Parathyroid adenoma (tissue), 2 donors: ENCODE results near the gene MAL.

ENCODE experiments used
- H2AFZ ChIP-seq: fragments of 300-600 bp; sonication (generic); one replicate; pipeline ENCODE4 v1.7.0; 2017; ENCODE audit warnings: antibody characterized with exemption, mild to moderate bottlenecking
- H3K27ac ChIP-seq: fragments of 300-600 bp; sonication (generic); one replicate; pipeline ENCODE4 v1.7.0; 2017
- H3K27me3 ChIP-seq: fragments of 300-600 bp; sonication (generic); one replicate; pipeline ENCODE4 v1.7.0; 2017; ENCODE audit warnings: low read length; ENCODE audit not compliant: control insufficient read depth, insufficient read depth
- H3K36me3 ChIP-seq: fragments of 300-600 bp; sonication (generic); one replicate; pipeline ENCODE4 v1.7.0; 2017; ENCODE audit warnings: low read length; ENCODE audit not compliant: control insufficient read depth, insufficient read depth
- H3K4me1 ChIP-seq: fragments of 300-600 bp; sonication (generic); one replicate; pipeline ENCODE4 v1.7.0; 2017; ENCODE audit warnings: control low read depth
- H3K4me2 ChIP-seq: fragments of 300-600 bp; sonication (generic); one replicate; pipeline ENCODE4 v1.7.0; 2017; ENCODE audit warnings: low read length
- H3K4me3 ChIP-seq: fragments of 300-600 bp; sonication (generic); one replicate; pipeline ENCODE4 v1.7.0; 2017; ENCODE audit warnings: low read depth, low read length
- H3K79me2 ChIP-seq: fragments of 300-600 bp; sonication (generic); one replicate; pipeline ENCODE4 v1.7.0; 2017; ENCODE audit warnings: control low read depth
- H3K9ac ChIP-seq: fragments of 300-600 bp; sonication (generic); one replicate; pipeline ENCODE4 v1.7.0; 2017; ENCODE audit warnings: mild to moderate bottlenecking
- H3K9me3 ChIP-seq: fragments of 300-600 bp; sonication (generic); one replicate; pipeline ENCODE4 v1.7.0; 2017; ENCODE audit warnings: low read length; ENCODE audit not compliant: control insufficient read depth
- CTCF ChIP-seq: fragments of 300-600 bp; sonication (generic); IDR thresholded peaks from one replicate; pipeline ENCODE4 v1.7.0; 2017; ENCODE audit warnings: antibody characterized with exemption, mild to moderate bottlenecking
- donor health status: primary hyperparathyroidism.

The MAL gene

GRCh38 chr2:95061601-95062183 lies 36.2 kb downstream of the MAL start:
- Histone ChIP-seq H3K9me3 (no peaks in the 10 kb centered on the region), H3K36me3 (no peaks in the 10 kb centered on the region), H3K79me2 (no peaks in the 10 kb centered on the region), H3K9ac (no peak overlapping the region), H3K27me3 (no peaks in the 10 kb centered on the region), H3K4me3 (no peak overlapping the region), H3K27ac (no peak overlapping the region), H3K4me1 (no peaks in the 10 kb centered on the region), H2AFZ (no peak overlapping the region), H3K4me2 (no peak overlapping the region)
- no peak for TF ChIP-seq CTCF

- no peaks in the 10 kb centered on the region for H3K4me1 ChIP-seq
- no peaks in the 10 kb centered on the region for H3K79me2 ChIP-seq
Measured at GRCh38 chr2:95062242-95063085, 37.0 kb downstream of the MAL start.

GRCh38 chr2:95063086-95063958 lies 37.8 kb downstream of the MAL start:
- H3K4me1 ChIP-seq = no peaks in the 10 kb centered on the region
- no peak overlapping the region for H2AFZ ChIP-seq
- no peak overlapping the region for H3K9ac ChIP-seq
- no peak overlapping the region for H3K4me3 ChIP-seq
- no peaks in the 10 kb centered on the region for H3K9me3 ChIP-seq
- H3K36me3 ChIP-seq = no peaks in the 10 kb centered on the region
- no peak overlapping the region for H3K27ac ChIP-seq
- H3K27me3 ChIP-seq = no peaks in the 10 kb centered on the region
- no peak overlapping the region for H3K4me2 ChIP-seq
- H3K79me2 ChIP-seq = no peaks in the 10 kb centered on the region
- TF ChIP-seq CTCF = no peak

More at GRCh38 chr2:95062242-95063085, 37.0 kb downstream of the MAL start:
- no peak for TF ChIP-seq CTCF
- Histone ChIP-seq H3K27ac (no peak overlapping the region), H2AFZ (no peak overlapping the region), H3K27me3 (no peaks in the 10 kb centered on the region), H3K9ac (no peak overlapping the region), H3K4me3 (no peak overlapping the region), H3K9me3 (no peaks in the 10 kb centered on the region), H3K4me2 (no peak overlapping the region), H3K36me3 (no peaks in the 10 kb centered on the region)

- TF ChIP-seq CTCF = no peak
- no peak overlapping the region for H3K4me2 ChIP-seq
- no peak overlapping the region for H3K4me3 ChIP-seq
- no peak overlapping the region for H3K9ac ChIP-seq
- no peaks in the 10 kb centered on the region for H3K4me1 ChIP-seq
- H3K36me3 ChIP-seq = no peaks in the 10 kb centered on the region
- H3K79me2 ChIP-seq = no peaks in the 10 kb centered on the region
- H3K27ac ChIP-seq = no peak overlapping the region
- no peak overlapping the region for H2AFZ ChIP-seq
- no peaks in the 10 kb centered on the region for H3K9me3 ChIP-seq
- H3K27me3 ChIP-seq = no peaks in the 10 kb centered on the region
Measured at GRCh38 chr2:95068256-95068655, 42.7 kb downstream of the MAL start.
